H9 (cell line): ENCODE results near the gene SPP1. TPM values are rescaled to one million over a fixed set of nuclear protein-coding genes. Genes with fewer than 3 reads are reported as not detected.

Experiments
- DNase-seq: peaks from one replicate; pipeline ENCODE4 v3.0.0-alpha.2; 2017
- H2AFZ ChIP-seq: one replicate; pipeline ENCODE4 v1.6.1; 2013; ENCODE audit warnings: mild to moderate bottlenecking, low read length, control low read depth, moderate library complexity
- H2AK5ac ChIP-seq: 2 replicates; pipeline ENCODE4 v1.6.1; 2013; ENCODE audit warnings: low read length, control low read depth, mixed read lengths; ENCODE audit not compliant: insufficient read length
- H2BK120ac ChIP-seq: one replicate; pipeline ENCODE4 v1.6.1; 2013; ENCODE audit warnings: low read depth, mild to moderate bottlenecking, low read length, control low read depth, inconsistent platforms; ENCODE audit not compliant: poor library complexity, severe bottlenecking
- H2BK12ac ChIP-seq: 2 replicates; pipeline ENCODE4 v1.6.1; 2013; ENCODE audit warnings: low read length, control low read depth, mixed read lengths, low read depth; ENCODE audit not compliant: insufficient read length
- H2BK15ac ChIP-seq: 2 replicates; pipeline ENCODE4 v1.6.1; 2013; ENCODE audit warnings: low read depth, low read length, control low read depth
- H2BK20ac ChIP-seq: one replicate; pipeline ENCODE4 v1.6.1; 2013; ENCODE audit warnings: low read depth, mild to moderate bottlenecking, low read length, control low read depth, inconsistent platforms; ENCODE audit not compliant: poor library complexity, severe bottlenecking
- H2BK5ac ChIP-seq: 2 replicates; pipeline ENCODE4 v1.6.1; 2013; ENCODE audit warnings: low read length, control low read depth, mixed read lengths; ENCODE audit not compliant: insufficient read length
- H3K14ac ChIP-seq: 2 replicates; pipeline ENCODE4 v1.6.1; 2013; ENCODE audit warnings: low read length, control low read depth; ENCODE audit not compliant: insufficient read depth
- H3K18ac ChIP-seq: 2 replicates; pipeline ENCODE4 v1.6.1; 2013; ENCODE audit warnings: low read depth, mild to moderate bottlenecking, mixed read lengths, low read length, control low read depth; ENCODE audit not compliant: insufficient read length
- H3K23ac ChIP-seq: 2 replicates; pipeline ENCODE4 v1.6.1; 2013; ENCODE audit warnings: low read length, control low read depth, mixed read lengths, low read depth; ENCODE audit not compliant: insufficient read length
- H3K23me2 ChIP-seq: 2 replicates; pipeline ENCODE4 v1.6.1; 2013; ENCODE audit warnings: low read depth, mild to moderate bottlenecking, mixed read lengths, low read length, control low read depth; ENCODE audit not compliant: insufficient read length, poor library complexity, severe bottlenecking
- H3K27ac ChIP-seq: 2 replicates; pipeline ENCODE4 v1.5.1; 2013; ENCODE audit warnings: low read length, control low read depth, mixed read lengths, low read depth; ENCODE audit not compliant: insufficient read length
- H3K27me3 ChIP-seq: 2 replicates; pipeline ENCODE4 v1.6.1; 2013; ENCODE audit warnings: low read length, control low read depth, inconsistent platforms; ENCODE audit not compliant: insufficient read depth
- H3K4ac ChIP-seq: 2 replicates; pipeline ENCODE4 v1.6.1; 2013; ENCODE audit warnings: low read depth, mild to moderate bottlenecking, control low read depth, inconsistent platforms, low read length, moderate library complexity
- H3K4me1 ChIP-seq: 2 replicates; pipeline ENCODE4 v1.6.1; 2013; ENCODE audit warnings: low read length, control low read depth, inconsistent platforms; ENCODE audit not compliant: insufficient read depth
- H3K4me2 ChIP-seq: 2 replicates; pipeline ENCODE4 v1.6.1; 2013; ENCODE audit warnings: low read length, control low read depth, mixed read lengths; ENCODE audit not compliant: insufficient read length, insufficient read depth
- H3K56ac ChIP-seq: 2 replicates; pipeline ENCODE4 v1.6.1; 2013; ENCODE audit warnings: low read depth, mild to moderate bottlenecking, mixed read lengths, low read length, control low read depth; ENCODE audit not compliant: insufficient read length
- H3K79me1 ChIP-seq: 2 replicates; pipeline ENCODE4 v1.6.1; 2013; ENCODE audit warnings: low read depth, mild to moderate bottlenecking, moderate library complexity, low read length, control low read depth, inconsistent platforms; ENCODE audit not compliant: insufficient read depth, poor library complexity, severe bottlenecking
- H3K79me2 ChIP-seq: 2 replicates; pipeline ENCODE4 v1.6.1; 2013; ENCODE audit warnings: low read length, control low read depth, inconsistent platforms; ENCODE audit not compliant: insufficient read depth
- H3K9ac ChIP-seq: 2 replicates; pipeline ENCODE4 v1.6.1; 2013; ENCODE audit warnings: low read length, control low read depth, mixed read lengths; ENCODE audit not compliant: insufficient read length; ENCODE audit errors: extremely low read depth
- H3K9me3 ChIP-seq: one replicate; pipeline ENCODE4 v1.6.1; 2013; ENCODE audit warnings: low read depth, low read length, inconsistent platforms; ENCODE audit not compliant: control insufficient read depth
- H3T11ph ChIP-seq: one replicate; pipeline ENCODE4 v1.6.1; 2013; ENCODE audit warnings: mild to moderate bottlenecking, low read length, control low read depth, inconsistent platforms
- H4K20me1 ChIP-seq: one replicate; pipeline ENCODE4 v1.6.1; 2013; ENCODE audit not compliant: control insufficient read depth, insufficient read length, insufficient read depth
- H4K5ac ChIP-seq: 2 replicates; pipeline ENCODE4 v1.6.1; 2013; ENCODE audit warnings: low read depth, mild to moderate bottlenecking, mixed read lengths, low read length, control low read depth; ENCODE audit not compliant: insufficient read length
- H4K8ac ChIP-seq: replicated peaks from 2 replicates; pipeline ENCODE4 v1.6.1; 2013; ENCODE audit warnings: low read length, control low read depth, mixed read lengths, low read depth; ENCODE audit not compliant: insufficient read length
- H4K91ac ChIP-seq: 2 replicates; pipeline ENCODE4 v1.6.1; 2013; ENCODE audit warnings: low read depth, mild to moderate bottlenecking, moderate library complexity, mixed read lengths, low read length, control low read depth; ENCODE audit not compliant: insufficient read length
- H3K27ac Mint-ChIP-seq, 3 experiments: 2 replicates in 2 of 3; 3 replicates in 1 of 3; pipeline ENCODE4 v1.8.0; 2020 to 2021; ENCODE audit warnings: mixed read lengths in 3 of 3, mild to moderate bottlenecking in 1 of 3, moderate library complexity in 1 of 3
- H3K27me3 Mint-ChIP-seq: 2 replicates; pipeline ENCODE4 v1.8.0; 2021; ENCODE audit warnings: low read depth, mild to moderate bottlenecking, moderate library complexity, mixed read lengths
- H3K36me3 Mint-ChIP-seq, 3 experiments: 2 replicates in 2 of 3; 3 replicates in 1 of 3; pipeline ENCODE4 v1.8.0; 2020 to 2021; ENCODE audit warnings: low read depth in 3 of 3, mixed read lengths in 3 of 3; ENCODE audit not compliant: insufficient read depth in 1 of 3
- H3K4me1 Mint-ChIP-seq, 2 experiments: 2 replicates each; pipeline ENCODE4 v1.8.0; 2020; ENCODE audit warnings: mixed read lengths in 2 of 2
- H3K4me3 Mint-ChIP-seq, 2 experiments: 2 replicates in 1 of 2; 3 replicates in 1 of 2; pipeline ENCODE4 v1.8.0; 2020 to 2021; ENCODE audit warnings: mild to moderate bottlenecking in 2 of 2, mixed read lengths in 2 of 2, moderate library complexity in 1 of 2
- H3K9me3 Mint-ChIP-seq, 2 experiments: 2 replicates in 1 of 2; 3 replicates in 1 of 2; pipeline ENCODE4 v1.8.0; 2020; ENCODE audit warnings: mild to moderate bottlenecking in 2 of 2, mixed read lengths in 2 of 2, moderate library complexity in 1 of 2
- WGBS: extraction: QIAGEN DNeasy Blood & Tissue Kit; methylation state at CpG from one replicate; pipeline ENCODE4 v1.1.7; 2013; ENCODE audit warnings: missing lambda C conversion rate, low lambda C conversion rate, mixed read lengths; ENCODE audit not compliant: insufficient read length; ENCODE audit errors: extremely low coverage; 5-methylcytosine and 5-hydroxymethylcytosine counted together
- total RNA-seq: library from RNA; stranded (reverse); gene quantifications from 2 replicates; pipeline ENCODE4 v1.2.1, GENCODE V29; 2021
- TF ChIP-seq, protein P1 (sequence below): fragments of 200-600 bp; sonication (generic); conservative IDR thresholded peaks from 3 replicates; pipeline ENCODE4 v1.8.0; 2021; ENCODE audit warnings: antibody characterized with exemption, mild to moderate bottlenecking

SPP1 gene
- total RNA-seq, 1 experiment from 2014 or later = 13.2 TPM

DNA sequence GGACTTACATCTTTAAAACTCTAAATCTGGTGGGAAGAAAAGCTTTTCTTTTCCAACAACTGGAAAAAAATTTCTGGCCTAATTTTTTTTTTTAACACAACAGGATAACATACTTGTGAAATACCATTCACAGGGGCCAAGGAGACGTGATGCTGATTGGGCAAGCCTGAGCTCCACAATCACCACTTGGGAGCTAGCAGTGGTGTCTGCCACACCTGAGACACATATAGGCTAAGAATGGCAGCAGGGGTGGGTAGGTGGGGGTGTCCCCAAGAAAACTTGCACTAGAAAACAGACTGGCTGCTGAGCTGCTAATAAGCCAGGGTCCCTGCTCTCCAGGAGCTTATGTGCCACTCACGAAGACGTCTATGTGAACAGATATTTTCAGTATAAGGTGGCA, 26.4 kb downstream of the SPP1 start:
- H4K5ac ChIP-seq = no peak overlapping the region
- DNase-seq = no peak
- H3K27ac ChIP-seq = no peak overlapping the region
- no peak overlapping the region for H4K91ac ChIP-seq
- Mint-ChIP-seq H3K27ac (no peak overlapping the region), H3K4me1 (peaks cover 11 to 15% of the 10 kb centered on the region in 2 experiments), H3K36me3 (no peaks in the 10 kb centered on the region), H3K27me3 (peaks cover 23% of the 10 kb centered on the region), H3K4me3 (no peak overlapping the region), H3K9me3 (no peaks in the 10 kb centered on the region)
- H3K4me1 ChIP-seq = 0 out of 2 replicates have a peak, but pooled peaks cover 5% of the 10 kb centered on the region
- no peak overlapping the region for H2BK12ac ChIP-seq
- H3K56ac ChIP-seq = no peak overlapping the region
- H2BK120ac ChIP-seq = no peak overlapping the region
- H2BK5ac ChIP-seq = no peak overlapping the region
- H3K18ac ChIP-seq = no peak overlapping the region
- TF ChIP-seq, protein P1, sequence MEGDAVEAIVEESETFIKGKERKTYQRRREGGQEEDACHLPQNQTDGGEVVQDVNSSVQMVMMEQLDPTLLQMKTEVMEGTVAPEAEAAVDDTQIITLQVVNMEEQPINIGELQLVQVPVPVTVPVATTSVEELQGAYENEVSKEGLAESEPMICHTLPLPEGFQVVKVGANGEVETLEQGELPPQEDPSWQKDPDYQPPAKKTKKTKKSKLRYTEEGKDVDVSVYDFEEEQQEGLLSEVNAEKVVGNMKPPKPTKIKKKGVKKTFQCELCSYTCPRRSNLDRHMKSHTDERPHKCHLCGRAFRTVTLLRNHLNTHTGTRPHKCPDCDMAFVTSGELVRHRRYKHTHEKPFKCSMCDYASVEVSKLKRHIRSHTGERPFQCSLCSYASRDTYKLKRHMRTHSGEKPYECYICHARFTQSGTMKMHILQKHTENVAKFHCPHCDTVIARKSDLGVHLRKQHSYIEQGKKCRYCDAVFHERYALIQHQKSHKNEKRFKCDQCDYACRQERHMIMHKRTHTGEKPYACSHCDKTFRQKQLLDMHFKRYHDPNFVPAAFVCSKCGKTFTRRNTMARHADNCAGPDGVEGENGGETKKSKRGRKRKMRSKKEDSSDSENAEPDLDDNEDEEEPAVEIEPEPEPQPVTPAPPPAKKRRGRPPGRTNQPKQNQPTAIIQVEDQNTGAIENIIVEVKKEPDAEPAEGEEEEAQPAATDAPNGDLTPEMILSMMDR = no peak
- no peak overlapping the region for H2AK5ac ChIP-seq
- H2BK15ac ChIP-seq = no peak overlapping the region
- H4K20me1 ChIP-seq = no peaks in the 10 kb centered on the region
- H3K79me2 ChIP-seq = no peaks in the 10 kb centered on the region
- H3K14ac ChIP-seq = no peak overlapping the region
- no peaks in the 10 kb centered on the region for H3K79me1 ChIP-seq
- H3K4me2 ChIP-seq = no peak overlapping the region
- H3T11ph ChIP-seq = no peak overlapping the region
- H3K23ac ChIP-seq = no peak overlapping the region
- H3K9me3 ChIP-seq = no peaks in the 10 kb centered on the region
- H3K23me2 ChIP-seq = peaks cover under 1% of the 10 kb centered on the region
- H3K9ac ChIP-seq = no peak overlapping the region
- H3K27me3 ChIP-seq = peaks cover 3% of the 10 kb centered on the region
- H2AFZ ChIP-seq = no peak overlapping the region
- no peak overlapping the region for H3K4ac ChIP-seq
- H2BK20ac ChIP-seq = no peak overlapping the region
- no peak overlapping the region for H4K8ac ChIP-seq
- WGBS = no CpG with 5 or more reads among the region's 3 CpGs
